HG02610 (cell line): ENCODE data around the gene RELB.
A peak's percentile ranks its signal among the peaks of the same experiment; 100 is the strongest.

Experiments used
- ATAC-seq: cut with Tn5 transposase; IDR thresholded peaks from one replicate; pipeline ENCODE4 v1.9.1; 2021; ENCODE audit warnings: mild to moderate bottlenecking, moderate library complexity; ENCODE audit not compliant: unreplicated experiment

The RELB gene

DNA sequence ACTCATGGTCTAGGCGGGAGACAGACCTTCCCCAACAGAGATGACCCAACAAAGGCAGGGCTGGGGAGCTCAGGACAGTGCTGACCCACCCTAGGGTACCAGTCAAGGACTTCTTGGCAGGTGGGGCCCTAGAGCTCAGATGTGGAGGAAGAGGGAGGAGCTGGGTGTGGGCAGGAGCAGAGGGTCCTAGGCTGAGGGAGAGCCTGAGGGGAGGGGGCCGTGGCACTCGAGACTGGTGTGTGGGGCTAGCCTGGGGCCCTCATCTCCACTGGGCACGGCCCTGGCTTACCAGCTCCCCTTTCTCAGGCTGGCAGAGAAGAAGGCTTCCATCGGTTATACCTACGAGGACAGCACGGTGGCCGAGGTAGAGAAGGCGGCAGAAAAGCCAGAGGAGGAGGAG lies 56.2 kb downstream of the RELB start:
- no peak for ATAC-seq

GRCh38 chr19:45058622-45059159 lies 57.4 kb downstream of the RELB start:
- ATAC-seq: no peak

DNA sequence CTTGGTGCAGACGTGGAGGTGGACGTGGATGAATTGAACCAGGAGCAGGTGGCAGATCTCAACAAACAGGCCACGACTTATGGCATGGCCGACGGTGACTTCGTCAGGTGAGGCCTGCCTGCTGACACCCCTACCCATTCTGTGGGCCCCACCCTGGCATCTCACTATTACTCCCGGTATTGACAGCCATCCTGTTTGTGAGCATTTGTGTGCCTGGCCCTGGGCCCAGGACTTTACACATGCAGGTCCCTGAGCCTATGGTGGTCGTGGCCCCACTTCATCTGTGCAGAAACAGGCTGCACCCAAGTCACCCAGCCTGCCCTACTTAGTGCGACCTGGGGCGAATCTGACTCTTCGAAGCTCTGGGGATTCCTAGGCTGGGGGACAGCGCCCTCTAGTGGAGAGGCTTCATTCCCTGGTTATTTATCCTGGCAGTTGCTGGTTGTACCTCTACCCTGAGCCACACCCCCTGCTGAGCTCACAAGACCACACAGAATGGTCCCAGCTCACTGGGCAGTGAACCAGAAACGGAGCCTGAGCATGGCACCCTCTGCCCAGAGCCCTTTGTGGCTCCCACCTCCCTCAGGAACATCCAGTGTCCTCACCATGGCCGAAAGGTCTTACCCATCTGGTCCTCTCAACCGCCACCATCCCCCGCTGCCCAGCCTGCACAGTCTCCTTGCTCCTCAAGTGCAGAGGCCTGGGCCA lies 58.1 kb downstream of the RELB start:
- ATAC-seq: no peak

DNA sequence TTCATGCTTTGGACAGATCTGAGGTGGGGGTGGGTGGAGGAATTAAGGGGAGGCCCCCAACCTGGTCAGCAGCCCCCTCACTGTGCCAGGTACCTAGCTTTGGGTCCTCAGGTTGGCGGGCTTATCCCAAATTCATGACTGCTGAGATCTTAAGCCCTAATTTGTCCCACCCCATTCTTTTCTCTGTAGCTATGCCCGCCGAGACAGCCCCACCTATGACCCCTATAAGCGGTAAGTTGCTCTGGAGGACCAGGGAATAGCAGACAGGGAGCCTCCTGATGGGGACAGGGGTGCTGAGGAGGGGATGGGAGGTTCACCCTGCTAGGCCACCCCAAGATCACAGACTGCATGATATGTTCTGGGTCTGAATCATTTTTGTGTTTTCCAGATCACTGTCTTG lies 60.7 kb downstream of the RELB start:
- no peak for ATAC-seq

GRCh38 chr19:45063851-45064801 lies 62.9 kb downstream of the RELB start:
- ATAC-seq: no peak

DNA sequence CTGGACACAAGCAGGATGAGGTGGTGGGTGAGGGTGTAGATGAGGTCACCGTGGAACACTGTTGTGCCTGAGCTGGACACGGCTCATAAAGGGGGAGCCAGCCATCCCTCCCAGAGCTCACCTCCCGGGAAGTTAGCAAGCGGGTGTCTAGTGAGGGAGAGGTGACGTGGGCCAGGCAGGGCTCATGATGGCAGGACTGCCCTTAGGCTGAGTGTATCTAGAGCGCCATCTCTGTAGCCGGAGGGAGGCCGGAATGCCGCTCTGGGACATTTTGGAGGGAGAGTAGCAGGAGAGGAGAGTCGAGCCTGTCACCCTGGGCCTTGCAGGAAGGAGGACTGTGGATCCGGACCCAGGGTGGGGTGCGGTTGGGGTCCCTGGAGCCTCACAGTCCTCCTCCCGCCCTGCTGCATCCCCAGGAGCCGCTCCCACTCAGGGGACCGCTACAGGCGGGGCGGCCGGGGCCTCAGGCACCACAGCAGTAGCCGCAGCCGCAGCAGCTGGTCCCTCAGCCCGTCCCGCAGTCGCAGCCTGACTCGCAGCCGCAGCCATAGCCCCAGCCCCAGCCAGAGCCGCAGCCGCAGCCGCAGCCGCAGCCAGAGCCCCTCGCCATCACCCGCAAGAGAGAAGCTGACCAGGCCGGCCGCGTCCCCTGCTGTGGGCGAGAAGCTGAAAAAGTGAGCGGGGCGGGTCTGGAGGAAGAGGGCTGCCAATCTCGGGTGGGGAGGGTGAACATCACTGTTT lies 65.8 kb downstream of the RELB start:
- ATAC-seq: no peak

DNA sequence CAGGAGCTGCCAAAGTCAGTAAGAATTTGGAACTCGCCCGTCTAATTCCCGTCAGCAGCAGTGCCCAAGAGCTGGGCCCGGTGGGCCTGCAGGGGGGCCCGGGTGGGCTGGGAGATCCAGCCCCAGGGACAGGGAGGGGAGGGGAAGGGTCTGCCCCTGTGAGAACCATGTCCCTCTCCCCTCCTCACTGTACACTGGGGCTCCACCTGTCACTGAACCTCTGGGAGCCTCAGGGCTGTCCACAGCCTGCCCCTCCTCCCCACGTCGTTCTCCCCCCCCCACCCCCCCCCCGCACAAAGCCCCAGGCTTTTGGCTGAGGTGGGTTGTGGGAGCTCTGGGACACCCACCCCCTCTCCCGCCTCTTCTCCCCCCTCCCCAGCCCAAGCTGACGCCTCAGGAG lies 66.8 kb downstream of the RELB start:
- no peak for ATAC-seq

DNA sequence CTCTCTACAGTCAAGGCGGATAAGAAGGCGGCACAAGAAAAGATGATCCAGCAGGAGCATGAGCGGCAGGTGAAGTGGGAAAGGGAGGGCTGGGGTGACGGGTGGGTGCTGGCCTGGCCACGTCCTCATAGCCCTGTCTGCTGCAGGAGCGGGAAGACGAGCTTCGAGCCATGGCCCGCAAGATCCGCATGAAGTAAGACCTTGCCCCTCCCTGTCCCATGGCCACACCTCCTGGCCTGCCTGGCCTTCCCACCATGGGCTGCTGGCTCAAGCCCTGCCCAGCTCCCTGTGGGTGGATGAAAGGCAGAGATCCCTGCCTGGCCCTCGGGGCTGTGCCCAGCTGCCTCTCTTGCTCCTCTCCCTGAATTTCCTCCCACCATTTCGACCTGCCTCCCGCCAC lies 67.8 kb downstream of the RELB start:
- no peak for ATAC-seq

DNA sequence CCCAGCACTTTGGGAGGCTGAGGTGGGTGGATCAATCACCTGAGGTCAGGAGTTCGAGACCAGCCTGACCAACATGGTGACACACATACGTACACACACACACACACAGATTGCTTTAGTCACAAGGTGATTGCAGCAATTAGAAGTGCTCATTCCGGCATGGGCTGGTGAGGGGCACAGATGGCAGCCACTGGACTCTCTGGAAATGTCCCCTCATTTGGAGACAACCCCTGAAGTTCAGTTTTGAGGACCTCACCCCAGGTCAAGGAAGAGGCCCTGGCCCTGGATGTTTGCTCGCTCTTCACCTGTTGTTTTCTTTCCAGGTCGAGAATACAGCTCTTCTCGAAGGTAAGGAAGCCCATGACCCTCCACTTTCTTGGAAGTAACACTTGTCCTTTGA lies 69.0 kb downstream of the RELB start:
- no peak for ATAC-seq

- ATAC-seq: no peak
These were observed 69.7 kb downstream of the RELB start for GRCh38 chr19:45070861-45071544.

GRCh38 chr19:45071545-45071938 lies 70.3 kb downstream of the RELB start:
- no peak for ATAC-seq

DNA sequence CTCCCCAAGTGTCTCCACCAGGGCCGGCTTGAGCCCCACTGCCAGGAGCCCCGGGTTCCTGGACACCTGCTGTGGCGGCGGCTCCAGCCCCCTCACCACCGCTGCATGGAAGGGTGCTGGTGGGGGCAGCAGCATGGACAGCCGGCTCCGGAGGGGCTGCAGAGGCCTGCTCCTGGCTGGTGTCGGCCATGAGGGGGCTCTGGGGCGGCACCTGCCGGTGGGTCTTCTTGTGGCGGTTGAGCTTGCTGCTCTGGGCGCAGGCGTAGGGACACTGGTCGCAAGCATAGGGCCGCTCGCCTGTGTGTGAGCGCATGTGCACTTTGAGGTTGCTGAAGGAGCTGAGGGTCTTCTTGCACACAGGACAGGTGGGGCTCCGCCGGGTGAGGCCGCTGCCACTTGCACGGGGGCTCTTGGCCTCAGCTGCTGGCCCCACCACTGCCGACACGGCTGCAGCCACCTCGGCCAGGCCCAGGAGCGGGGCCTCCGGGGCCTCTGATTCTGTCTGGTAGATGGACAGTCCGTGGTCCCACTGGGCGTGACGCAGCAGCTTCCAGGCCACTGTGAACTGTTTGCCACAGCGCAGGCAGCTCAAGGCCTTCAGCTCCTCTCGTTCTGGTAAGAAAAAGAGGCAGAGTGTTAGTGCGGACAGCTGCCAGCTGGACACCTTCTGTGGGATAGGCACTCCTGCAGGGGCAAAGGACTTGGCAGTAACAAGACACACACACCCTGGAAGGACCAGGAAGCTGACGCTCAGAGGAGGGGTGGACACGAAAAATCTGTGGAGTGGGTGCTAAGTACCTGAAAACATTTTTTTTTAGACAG lies 70.9 kb downstream of the RELB start:
- ATAC-seq: no peak

DNA sequence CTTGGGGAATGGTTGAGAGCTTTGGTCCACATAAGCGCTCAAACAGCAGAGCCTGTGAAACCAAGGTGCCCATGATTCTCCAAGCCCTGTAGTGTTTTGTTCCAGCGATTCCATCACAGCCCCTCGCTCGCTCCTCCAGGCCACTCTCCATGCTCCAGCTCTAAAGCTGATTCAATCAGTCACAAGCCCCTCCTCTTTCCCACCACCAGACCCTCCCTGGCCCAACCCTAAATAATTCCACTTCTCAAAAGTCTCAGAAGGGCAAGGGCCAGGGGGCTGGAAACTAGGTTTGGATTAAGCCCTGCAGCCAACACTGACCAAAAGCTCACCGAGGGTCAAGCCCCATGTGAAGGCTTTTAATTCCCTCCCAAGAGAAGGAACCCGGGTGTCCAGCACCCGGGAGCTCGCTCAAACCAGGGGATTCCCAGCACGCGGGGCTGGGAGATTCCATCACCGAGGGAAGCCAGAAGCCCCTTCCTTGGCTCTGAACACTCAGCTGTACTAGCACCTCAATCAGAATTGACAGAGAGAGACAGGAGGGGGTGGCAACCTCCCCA lies 73.6 kb downstream of the RELB start:
- no peak for ATAC-seq

- peak; percentile 46 for ATAC-seq
These were observed 74.2 kb downstream of the RELB start for GRCh38 chr19:45075301-45076028.

GRCh38 chr19:45076029-45076850 lies 75.0 kb downstream of the RELB start, which contains the start of gene ZNF296:
ZNF296 (minus strand) TSS chr19:45076478; CDS start chr19:45076373, 105 bp downstream.
- peak; percentile 51 for ATAC-seq

DNA sequence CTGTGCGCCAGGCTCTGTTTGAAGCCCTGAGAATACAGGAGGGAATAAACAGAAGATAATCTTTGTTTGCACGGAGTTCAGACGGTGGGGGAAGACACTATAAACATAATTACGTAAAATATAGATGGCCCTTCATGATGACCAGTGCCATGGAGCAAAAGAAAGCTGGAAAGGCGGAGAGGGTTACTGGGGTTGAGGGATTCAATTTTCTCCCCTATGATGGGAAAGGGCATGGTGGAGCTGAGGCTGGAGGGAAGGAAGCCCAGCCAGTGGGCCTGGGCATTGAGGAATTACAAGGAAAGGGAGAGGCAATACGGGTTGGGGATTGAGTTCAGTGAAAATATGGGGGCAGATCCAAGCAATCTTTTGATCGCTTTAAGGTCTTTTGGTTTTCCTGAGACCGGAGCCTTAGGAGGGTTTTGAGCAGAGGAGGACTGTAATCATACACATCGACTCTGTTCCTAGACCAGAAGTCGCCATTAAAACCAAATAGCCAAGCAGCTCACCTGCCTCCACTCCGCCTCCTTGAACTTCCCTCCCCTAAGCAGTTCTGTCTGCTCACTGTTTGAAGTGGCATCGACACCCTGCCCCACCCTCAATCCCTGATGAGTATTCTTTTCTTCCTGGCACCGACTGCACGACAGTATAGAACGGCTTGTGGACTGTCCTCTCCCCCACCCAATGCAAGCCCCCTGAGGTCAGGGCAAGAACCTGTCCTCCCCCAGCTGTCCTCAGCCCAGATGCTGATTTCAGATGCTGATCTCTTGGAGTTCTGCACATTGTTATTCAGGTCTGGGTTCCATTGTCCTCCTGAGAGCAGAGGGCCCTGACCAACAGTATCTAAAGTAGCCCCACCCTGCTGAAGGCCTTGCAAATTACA lies 75.8 kb downstream of the RELB start:
- no peak for ATAC-seq
